Ishikawa (cell line): ENCODE data around the gene KIF26B.

ENCODE experiments used
- CEBPB ChIP-seq: IDR thresholded peaks from 2 replicates; pipeline ENCODE4 v1.6.1; 2012
- EGR1 ChIP-seq: IDR thresholded peaks from 2 replicates; pipeline ENCODE4 v1.6.1; 2012
- EP300 ChIP-seq: IDR thresholded peaks from 2 replicates; pipeline ENCODE4 v1.6.1; 2012; ENCODE audit warnings: borderline replicate concordance
- FOXM1 ChIP-seq: IDR thresholded peaks from 2 replicates; pipeline ENCODE4 v1.6.1; 2012; ENCODE audit warnings: low read depth, borderline replicate concordance
- NFIC ChIP-seq: IDR thresholded peaks from 2 replicates; pipeline ENCODE4 v1.6.1; 2012
- RAD21 ChIP-seq: IDR thresholded peaks from 2 replicates; pipeline ENCODE4 v1.6.1; 2012; ENCODE audit warnings: low read depth
- TAF1 ChIP-seq: IDR thresholded peaks from 2 replicates; pipeline ENCODE4 v1.6.1; 2012; ENCODE audit warnings: low read depth, mild to moderate bottlenecking
- TCF12 ChIP-seq: IDR thresholded peaks from 2 replicates; pipeline ENCODE4 v1.6.1; 2012; ENCODE audit warnings: low read depth
- TEAD4 ChIP-seq: IDR thresholded peaks from 2 replicates; pipeline ENCODE4 v1.6.1; 2012
- YY1 ChIP-seq: IDR thresholded peaks from 2 replicates; pipeline ENCODE4 v1.6.1; 2012; ENCODE audit warnings: low read depth
- ZBTB7A ChIP-seq: IDR thresholded peaks from 2 replicates; pipeline ENCODE4 v1.6.1; 2012; ENCODE audit warnings: low read depth
- TF ChIP-seq, protein P1 (sequence below): IDR thresholded peaks from 2 replicates; pipeline ENCODE4 v1.6.1; 2012
- TF ChIP-seq, protein P2 (sequence below): IDR thresholded peaks from 2 replicates; pipeline ENCODE4 v1.6.1; 2012; ENCODE audit warnings: low read depth, mild to moderate bottlenecking

GRCh38 chr1:245621589-245621988, 466.8 kb downstream of the KIF26B start:
- TF ChIP-seq RAD21, result 0 out of 2 replicates have a peak, but pooled peaks have one; percentile 14
- TF ChIP-seq YY1, result no peak
- peak; percentile 68; the same call in 1 of the 2 replicates for TF ChIP-seq EP300
- no peak for TF ChIP-seq TAF1
- TF ChIP-seq, protein P1, sequence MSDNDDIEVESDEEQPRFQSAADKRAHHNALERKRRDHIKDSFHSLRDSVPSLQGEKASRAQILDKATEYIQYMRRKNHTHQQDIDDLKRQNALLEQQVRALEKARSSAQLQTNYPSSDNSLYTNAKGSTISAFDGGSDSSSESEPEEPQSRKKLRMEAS, result no peak; the same call in 1 of the 2 replicates
- TF ChIP-seq FOXM1, result no peak; the same call in 1 of the 2 replicates
- no peak for TF ChIP-seq EGR1
- no peak for TF ChIP-seq ZBTB7A
- peak; percentile 68; the same call in 1 of the 2 replicates for TF ChIP-seq TCF12
- TF ChIP-seq TEAD4, result no peak; the same call in 1 of the 2 replicates
- TF ChIP-seq, protein P2, sequence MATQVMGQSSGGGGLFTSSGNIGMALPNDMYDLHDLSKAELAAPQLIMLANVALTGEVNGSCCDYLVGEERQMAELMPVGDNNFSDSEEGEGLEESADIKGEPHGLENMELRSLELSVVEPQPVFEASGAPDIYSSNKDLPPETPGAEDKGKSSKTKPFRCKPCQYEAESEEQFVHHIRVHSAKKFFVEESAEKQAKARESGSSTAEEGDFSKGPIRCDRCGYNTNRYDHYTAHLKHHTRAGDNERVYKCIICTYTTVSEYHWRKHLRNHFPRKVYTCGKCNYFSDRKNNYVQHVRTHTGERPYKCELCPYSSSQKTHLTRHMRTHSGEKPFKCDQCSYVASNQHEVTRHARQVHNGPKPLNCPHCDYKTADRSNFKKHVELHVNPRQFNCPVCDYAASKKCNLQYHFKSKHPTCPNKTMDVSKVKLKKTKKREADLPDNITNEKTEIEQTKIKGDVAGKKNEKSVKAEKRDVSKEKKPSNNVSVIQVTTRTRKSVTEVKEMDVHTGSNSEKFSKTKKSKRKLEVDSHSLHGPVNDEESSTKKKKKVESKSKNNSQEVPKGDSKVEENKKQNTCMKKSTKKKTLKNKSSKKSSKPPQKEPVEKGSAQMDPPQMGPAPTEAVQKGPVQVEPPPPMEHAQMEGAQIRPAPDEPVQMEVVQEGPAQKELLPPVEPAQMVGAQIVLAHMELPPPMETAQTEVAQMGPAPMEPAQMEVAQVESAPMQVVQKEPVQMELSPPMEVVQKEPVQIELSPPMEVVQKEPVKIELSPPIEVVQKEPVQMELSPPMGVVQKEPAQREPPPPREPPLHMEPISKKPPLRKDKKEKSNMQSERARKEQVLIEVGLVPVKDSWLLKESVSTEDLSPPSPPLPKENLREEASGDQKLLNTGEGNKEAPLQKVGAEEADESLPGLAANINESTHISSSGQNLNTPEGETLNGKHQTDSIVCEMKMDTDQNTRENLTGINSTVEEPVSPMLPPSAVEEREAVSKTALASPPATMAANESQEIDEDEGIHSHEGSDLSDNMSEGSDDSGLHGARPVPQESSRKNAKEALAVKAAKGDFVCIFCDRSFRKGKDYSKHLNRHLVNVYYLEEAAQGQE, result no peak
- TF ChIP-seq NFIC, result no peak; the same call in 1 of the 2 replicates
- TF ChIP-seq CEBPB, result no peak
